DOHH2 (cell line): ENCODE measurements around the gene SAMD8.

ENCODE experiments used
- EZH2phosphoT487 ChIP-seq: fragments of 200-600 bp; sonication (generic); IDR thresholded peaks from 2 replicates; pipeline ENCODE4 v1.6.1; 2017; ENCODE audit warnings: borderline replicate concordance, mild to moderate bottlenecking, antibody characterized with exemption, low read length, moderate library complexity, mixed read lengths
- TF ChIP-seq, protein P1 (sequence below): fragments of 200-600 bp; sonication (generic); IDR thresholded peaks from one replicate; pipeline ENCODE4 v1.5.1; 2014; ENCODE audit warnings: antibody characterized with exemption, mild to moderate bottlenecking, low read depth, low read length; ENCODE audit not compliant: poor library complexity, severe bottlenecking

DNA sequence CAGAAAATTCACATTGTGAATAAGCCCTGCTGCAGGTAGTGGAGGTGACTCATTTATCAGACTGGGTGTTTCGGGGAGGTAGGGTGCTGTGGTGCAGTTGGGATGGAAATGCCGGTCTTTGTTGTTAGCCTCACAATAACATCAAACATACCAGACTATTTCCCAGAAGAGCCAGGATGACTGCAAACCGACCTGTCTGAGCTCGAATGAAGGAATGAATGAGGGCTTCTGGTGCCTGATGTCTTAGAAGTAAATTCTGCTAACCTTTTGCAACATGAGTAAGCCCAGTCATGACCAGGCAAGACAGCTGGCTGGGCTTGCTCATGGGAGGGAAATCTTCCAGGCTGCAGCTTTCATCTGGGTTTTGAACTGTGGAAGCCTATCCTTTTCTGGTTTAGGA, 96.7 kb downstream of the SAMD8 start:
- TF ChIP-seq, protein P1, sequence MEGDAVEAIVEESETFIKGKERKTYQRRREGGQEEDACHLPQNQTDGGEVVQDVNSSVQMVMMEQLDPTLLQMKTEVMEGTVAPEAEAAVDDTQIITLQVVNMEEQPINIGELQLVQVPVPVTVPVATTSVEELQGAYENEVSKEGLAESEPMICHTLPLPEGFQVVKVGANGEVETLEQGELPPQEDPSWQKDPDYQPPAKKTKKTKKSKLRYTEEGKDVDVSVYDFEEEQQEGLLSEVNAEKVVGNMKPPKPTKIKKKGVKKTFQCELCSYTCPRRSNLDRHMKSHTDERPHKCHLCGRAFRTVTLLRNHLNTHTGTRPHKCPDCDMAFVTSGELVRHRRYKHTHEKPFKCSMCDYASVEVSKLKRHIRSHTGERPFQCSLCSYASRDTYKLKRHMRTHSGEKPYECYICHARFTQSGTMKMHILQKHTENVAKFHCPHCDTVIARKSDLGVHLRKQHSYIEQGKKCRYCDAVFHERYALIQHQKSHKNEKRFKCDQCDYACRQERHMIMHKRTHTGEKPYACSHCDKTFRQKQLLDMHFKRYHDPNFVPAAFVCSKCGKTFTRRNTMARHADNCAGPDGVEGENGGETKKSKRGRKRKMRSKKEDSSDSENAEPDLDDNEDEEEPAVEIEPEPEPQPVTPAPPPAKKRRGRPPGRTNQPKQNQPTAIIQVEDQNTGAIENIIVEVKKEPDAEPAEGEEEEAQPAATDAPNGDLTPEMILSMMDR: no peak
- no peak for TF ChIP-seq EZH2phosphoT487
